HS-27A (cell line): ENCODE data around the gene KIR2DL1.
"Not testable (repeated sequence)": the region's sequence is repeated elsewhere in the genome, so short reads cannot be mapped to it uniquely, and the experiment has no call there.

Source experiments
- DNase-seq: peaks from one replicate; pipeline ENCODE4 v3.0.0-alpha.2; 2012; ENCODE audit warnings: low read depth, missing footprints

Gene KIR2DL1

GRCh38 chr19:54769646-54770045, at the start of gene KIR2DL1:
TSS of gene KIR2DL1 (plus strand) at chr19:54769793. CDS start at chr19:54769851, 58 bp downstream.
- DNase-seq = not testable (repeated sequence)

GRCh38 chr19:54724142-54724541, 45.5 kb upstream of the KIR2DL1 start, which contains the start of gene KIR3DL3:
TSS of gene KIR3DL3 (plus strand) at chr19:54724442. CDS start at chr19:54724497, 55 bp downstream.
- DNase-seq = no peak

DNA sequence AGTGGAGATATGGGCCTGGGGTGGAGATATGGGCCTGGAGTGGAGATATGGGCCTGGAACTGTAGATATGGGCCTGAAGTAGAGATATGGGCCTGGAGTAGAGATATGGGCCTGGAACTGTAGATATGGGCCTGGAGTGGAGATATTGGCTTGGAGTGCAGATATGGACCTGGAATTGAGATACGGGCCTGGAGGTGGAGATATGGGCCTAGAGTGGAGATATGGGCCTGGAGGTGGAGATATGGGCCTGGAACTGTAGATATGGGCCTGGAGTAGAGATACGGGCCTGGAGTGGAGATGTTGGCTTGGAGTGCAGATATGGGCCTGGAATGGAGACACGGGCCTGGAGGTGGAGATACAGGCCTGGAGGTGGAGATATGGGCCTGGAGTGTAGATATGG, 44.9 kb upstream of the KIR2DL1 start:
- no peak for DNase-seq

DNA sequence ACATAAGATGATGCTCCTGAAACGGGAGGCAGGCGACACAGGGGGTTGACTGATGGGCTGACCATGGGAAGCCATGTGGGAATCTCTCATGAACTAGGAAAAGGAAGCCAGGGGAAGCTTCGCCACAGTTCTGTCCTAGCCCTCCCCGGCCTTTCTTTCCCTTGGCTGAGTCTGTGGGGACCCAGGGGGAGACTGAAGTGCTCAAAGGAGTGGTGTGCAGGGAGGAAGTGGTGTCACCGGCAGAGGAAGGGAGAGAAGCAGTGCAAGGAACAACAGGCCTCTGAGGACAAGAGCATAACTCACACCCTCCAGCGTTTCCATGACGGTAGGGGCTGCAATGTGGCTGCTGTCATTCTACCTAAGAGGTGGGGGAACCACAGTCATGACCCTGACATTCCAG, 44.3 kb upstream of the KIR2DL1 start:
- DNase-seq = no peak

DNA sequence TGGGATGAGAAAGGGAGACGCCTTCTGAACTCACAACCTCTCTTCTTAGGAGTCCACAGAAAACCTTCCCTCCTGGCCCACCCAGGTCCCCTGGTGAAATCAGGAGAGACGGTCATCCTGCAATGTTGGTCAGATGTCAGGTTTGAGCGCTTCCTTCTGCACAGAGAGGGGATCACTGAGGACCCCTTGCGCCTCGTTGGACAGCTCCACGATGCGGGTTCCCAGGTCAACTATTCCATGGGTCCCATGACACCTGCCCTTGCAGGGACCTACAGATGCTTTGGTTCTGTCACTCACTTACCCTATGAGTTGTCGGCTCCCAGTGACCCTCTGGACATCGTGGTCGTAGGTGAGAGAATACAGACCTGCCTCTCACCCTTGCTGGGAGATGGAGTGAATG, 42.0 kb upstream of the KIR2DL1 start:
- no peak for DNase-seq

DNA sequence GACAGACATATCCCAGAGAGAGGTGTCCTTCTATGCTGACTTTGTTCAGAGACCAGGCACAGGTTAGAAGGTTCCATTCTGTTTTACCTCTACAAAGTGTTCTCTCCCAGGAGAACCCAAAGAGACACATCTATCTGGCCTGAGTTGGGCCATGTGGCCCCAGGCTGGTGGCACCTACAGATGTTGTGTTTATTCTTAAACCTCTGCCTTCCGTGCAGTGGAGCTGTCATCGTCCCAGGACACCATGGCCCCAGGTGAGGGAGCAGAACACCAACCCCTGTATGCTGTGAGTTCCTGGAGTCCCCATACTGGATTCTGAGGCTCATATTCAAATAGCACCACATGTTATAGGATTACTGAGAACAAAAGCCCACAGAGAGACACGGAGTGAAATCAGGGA, 41.4 kb upstream of the KIR2DL1 start:
- DNase-seq = no peak

- DNase-seq = no peak
Observed at GRCh38 chr19:54729416-54730188, 40.0 kb upstream of the KIR2DL1 start.

DNA sequence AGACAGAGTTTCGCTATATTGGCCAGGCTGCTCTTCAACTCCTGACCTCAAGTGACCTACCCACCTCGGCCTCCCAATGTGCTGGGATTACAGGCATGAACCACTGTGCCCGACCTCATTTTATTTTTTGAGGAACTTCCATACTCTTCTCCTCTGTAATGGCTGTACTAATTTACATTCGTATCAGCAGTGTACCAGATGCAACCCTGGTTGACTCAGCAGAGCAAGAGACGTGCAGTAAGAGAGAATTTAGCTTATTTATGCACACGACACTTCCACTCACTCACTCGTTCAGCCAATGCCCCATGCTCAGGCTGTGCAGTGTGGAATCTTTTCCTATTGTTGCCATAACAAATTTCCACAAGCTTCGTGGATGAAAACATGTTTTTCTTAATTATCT, 38.4 kb upstream of the KIR2DL1 start:
- DNase-seq = no peak

GRCh38 chr19:54738306-54738705, 31.3 kb upstream of the KIR2DL1 start, which contains the start of gene KIR2DL3:
TSS of gene KIR2DL3 (plus strand) at chr19:54738513. CDS start at chr19:54738546, 33 bp downstream.
- DNase-seq = not testable (repeated sequence)

DNA sequence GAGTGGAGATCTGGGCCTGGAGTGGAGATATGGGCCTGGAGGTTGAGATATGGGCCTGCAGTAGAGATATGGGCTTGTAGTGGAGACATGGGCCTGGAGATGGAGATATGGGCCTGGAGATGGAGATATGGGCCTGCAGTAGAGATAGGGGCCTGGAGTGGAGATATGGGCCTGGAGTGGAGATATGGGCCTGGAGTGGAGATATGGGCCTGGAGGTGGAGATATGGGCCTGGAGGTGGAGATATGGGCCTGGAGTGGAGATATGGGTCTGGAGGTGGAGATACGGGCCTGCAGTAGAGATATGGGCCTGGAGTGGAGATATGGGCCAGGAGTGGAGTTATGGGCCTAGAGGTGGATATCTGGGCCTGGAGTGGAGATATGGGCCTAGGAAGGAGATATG, 30.9 kb upstream of the KIR2DL1 start:
- no peak for DNase-seq

DNA sequence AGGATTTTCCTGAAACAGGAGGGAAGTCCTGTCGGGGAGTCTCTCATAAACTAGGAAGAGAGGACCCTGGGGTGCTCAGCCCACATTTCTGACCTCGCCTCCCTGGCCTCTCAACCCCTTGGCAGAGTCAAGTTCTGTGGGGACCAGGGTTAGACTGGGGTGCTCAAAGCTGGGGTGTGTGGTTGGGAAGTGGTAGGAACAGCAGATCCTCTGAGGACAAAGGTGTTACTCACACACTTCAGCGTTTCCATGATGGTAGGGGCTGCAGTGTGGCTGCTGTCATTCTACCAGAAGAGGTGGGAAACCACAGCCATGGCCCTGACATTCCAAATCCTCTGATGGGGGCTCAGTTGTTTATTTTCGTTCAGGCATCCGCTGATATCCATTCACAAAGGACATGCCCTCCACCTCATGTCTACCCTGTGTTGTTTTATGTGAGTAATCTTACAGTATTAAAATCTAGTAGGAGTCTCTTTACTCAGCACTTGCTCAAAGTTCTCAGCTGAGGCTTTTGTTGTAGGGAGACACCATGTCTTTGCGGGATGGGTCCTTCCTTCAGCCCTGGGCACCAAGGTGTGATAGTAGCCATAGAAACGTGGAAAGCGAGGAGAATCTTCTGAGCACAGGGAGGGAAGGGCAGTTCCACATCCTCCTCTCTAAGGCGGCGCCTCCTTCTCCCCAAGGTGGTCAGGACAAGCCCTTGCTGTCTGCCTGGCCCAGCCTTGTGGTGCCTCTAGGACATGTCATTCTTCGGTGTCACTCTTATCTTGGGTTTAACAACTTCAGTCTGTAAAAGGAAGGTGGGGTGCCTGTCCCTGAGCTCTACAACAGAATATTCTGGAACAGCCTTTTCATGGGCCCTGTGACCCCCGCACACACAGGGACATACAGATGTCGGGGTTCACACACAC, 29.8 kb upstream of the KIR2DL1 start:
- no peak for DNase-seq

- DNase-seq = not testable (repeated sequence)
Observed at GRCh38 chr19:54741950-54742349, 27.6 kb upstream of the KIR2DL1 start.

GRCh38 chr19:54744080-54744479, 25.5 kb upstream of the KIR2DL1 start:
- not testable (repeated sequence) for DNase-seq

DNA sequence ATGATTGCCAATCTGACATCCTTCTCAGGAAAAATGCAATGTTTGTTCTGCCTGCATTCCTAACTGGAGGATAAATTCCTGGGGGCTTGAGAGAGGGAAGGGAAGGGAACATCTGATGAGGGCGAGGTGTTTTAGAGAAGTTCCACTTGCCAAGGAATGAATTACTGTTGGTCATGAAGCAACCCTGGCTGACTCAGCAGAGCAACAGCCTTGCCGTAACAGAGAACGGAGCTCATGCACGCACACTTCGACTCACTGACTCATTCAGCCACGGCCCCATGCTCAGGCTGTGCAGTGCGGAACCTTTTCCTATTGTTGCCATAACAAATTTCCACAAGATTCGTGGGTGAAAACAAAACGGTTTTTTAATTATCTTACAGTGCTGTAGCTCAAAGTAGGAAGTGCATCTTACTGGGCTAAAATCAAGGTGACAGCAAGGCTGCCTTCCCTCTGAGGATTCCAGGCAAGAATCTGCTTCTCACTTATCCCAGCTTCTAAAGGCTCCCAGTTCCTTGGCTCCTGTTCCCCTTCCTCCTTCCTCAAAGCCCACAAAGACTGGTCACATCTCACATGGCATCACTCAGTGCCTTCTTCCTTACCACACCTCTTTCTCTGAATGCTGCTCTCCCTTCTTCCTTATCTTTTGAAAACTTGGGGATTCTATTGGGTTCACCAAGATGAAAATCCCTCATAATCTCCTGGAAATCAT, 21.8 kb upstream of the KIR2DL1 start:
- DNase-seq = not testable (repeated sequence)

GRCh38 chr19:54750276-54750675, 19.3 kb upstream of the KIR2DL1 start:
- not testable (repeated sequence) for DNase-seq

GRCh38 chr19:54756204-54757110, 13.1 kb upstream of the KIR2DL1 start:
- DNase-seq = not testable (repeated sequence)

GRCh38 chr19:54758577-54758976, 11.0 kb upstream of the KIR2DL1 start:
- DNase-seq = not testable (repeated sequence)

DNA sequence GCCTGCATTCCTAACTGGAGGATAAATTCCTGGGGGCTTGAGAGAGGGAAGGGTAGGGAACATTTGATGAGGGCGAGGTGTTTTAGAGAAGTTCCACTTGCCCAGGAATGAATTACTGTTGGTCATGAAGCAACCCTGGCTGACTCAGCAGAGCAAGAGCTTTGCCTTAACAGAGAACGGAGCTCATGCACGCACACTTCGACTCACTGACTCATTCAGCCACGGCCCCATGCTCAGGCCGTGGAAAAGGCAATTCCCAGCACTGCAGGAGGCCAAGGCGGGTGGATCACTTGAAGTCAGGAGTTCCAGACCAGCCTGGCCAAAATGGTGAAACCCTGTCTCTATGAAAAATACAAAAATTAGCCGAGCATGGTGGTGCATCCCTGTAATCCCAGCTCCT, 5.4 kb upstream of the KIR2DL1 start:
- DNase-seq = not testable (repeated sequence)

- DNase-seq = not testable (repeated sequence)
Observed at GRCh38 chr19:54766464-54766863, 3.1 kb upstream of the KIR2DL1 start.

DNA sequence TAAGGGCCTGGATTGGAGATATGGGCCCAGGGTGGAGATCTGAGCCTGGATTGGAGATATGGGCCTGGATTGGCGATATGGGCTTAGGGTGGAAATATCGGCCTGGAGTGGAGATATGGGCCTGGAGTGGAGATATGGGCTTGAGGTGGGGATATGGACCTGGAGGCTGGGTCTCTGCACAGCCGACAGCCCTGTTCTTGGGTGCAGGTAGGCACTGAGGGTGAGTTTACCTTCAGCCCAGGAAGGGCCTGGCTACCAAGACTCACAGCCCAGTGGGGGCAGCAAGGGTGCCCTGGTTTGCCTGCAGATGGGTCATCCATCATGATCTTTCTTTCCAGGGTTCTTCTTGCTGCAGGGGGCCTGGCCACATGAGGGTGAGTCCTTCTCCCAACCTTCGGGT, 918 bp downstream of the KIR2DL1 start:
- not testable (repeated sequence) for DNase-seq
